Brain microvascular endothelial cell (primary cell): ENCODE data around the gene CACNA1S.

Experiments used
- DNase-seq: peaks from one replicate; pipeline ENCODE4 v3.0.0-alpha.2; 2020
- H3K27ac ChIP-seq: fragments of 250-450 bp; sonication (Bioruptor Pico); 2 replicates; pipeline ENCODE4 v1.5.1; 2020; ENCODE audit warnings: mild to moderate bottlenecking, moderate library complexity
- H3K27me3 ChIP-seq: fragments of 250-450 bp; sonication (Bioruptor Pico); replicated peaks from 2 replicates; pipeline ENCODE4 v1.5.1; 2020; ENCODE audit warnings: mild to moderate bottlenecking
- H3K36me3 ChIP-seq: fragments of 250-450 bp; sonication (Bioruptor Pico); replicated peaks from 2 replicates; pipeline ENCODE4 v1.5.1; 2020; ENCODE audit warnings: mild to moderate bottlenecking
- H3K4me3 ChIP-seq: 2 replicates; pipeline ENCODE4 v1.5.1; 2011; ENCODE audit warnings: low read depth, mild to moderate bottlenecking, control low read depth, low read length, moderate library complexity
- CTCF ChIP-seq: IDR thresholded peaks from 2 replicates; pipeline ENCODE4 v1.5.1; 2011; ENCODE audit warnings: low read depth, mild to moderate bottlenecking, moderate library complexity, low read length, control low read depth, inconsistent platforms; ENCODE audit errors: missing control alignments
- in situ Hi-C: cut with HindIII; loops from 2 replicates; pipeline ENCODE4 v1.10.0; 2017; ENCODE audit warnings: low sequenced_read_pairs, low pct_ligation_motif_present

CACNA1S gene

GRCh38 chr1:201021630-201022492 lies 90.4 kb downstream of the CACNA1S start:
- H3K27ac ChIP-seq = no peak overlapping the region
- no peak overlapping the region for H3K4me3 ChIP-seq

GRCh38 chr1:201020721-201021629 lies 91.3 kb downstream of the CACNA1S start:
- no peak overlapping the region for H3K27ac ChIP-seq
- in situ Hi-C loops = no loop called here

More at GRCh38 chr1:201021630-201022492, 90.4 kb downstream of the CACNA1S start:
- H3K36me3 ChIP-seq = no peaks in the 10 kb centered on the region
- no peak for TF ChIP-seq CTCF
- no peaks in the 10 kb centered on the region for H3K27me3 ChIP-seq
- DNase-seq = no peak
- in situ Hi-C loops = no loop called here

GRCh38 chr1:201020040-201020591 lies 92.1 kb downstream of the CACNA1S start:
- in situ Hi-C loops = no loop called here
- Histone ChIP-seq H3K36me3 (no peaks in the 10 kb centered on the region), H3K4me3 (no peak overlapping the region), H3K27ac (no peak overlapping the region), H3K27me3 (no peaks in the 10 kb centered on the region)
- TF ChIP-seq CTCF = no peak
- no peak for DNase-seq

More at GRCh38 chr1:201020721-201021629, 91.3 kb downstream of the CACNA1S start:
- no peak for DNase-seq
- H3K4me3 ChIP-seq = no peak overlapping the region
- peak; percentile 64 for TF ChIP-seq CTCF
- H3K27me3 ChIP-seq = no peaks in the 10 kb centered on the region
- H3K36me3 ChIP-seq = no peaks in the 10 kb centered on the region

- in situ Hi-C loops = no loop called here
- no peaks in the 10 kb centered on the region for H3K27me3 ChIP-seq
- no peaks in the 10 kb centered on the region for H3K36me3 ChIP-seq
- H3K27ac ChIP-seq = no peak overlapping the region
- H3K4me3 ChIP-seq = no peak overlapping the region
- peak; percentile 64 for DNase-seq
- no peak for TF ChIP-seq CTCF
These were observed 92.8 kb downstream of the CACNA1S start for GRCh38 chr1:201019321-201019977.

GRCh38 chr1:201017828-201018163 lies 94.4 kb downstream of the CACNA1S start:
- H3K36me3 ChIP-seq = no peaks in the 10 kb centered on the region
- in situ Hi-C loops = no loop called here
- DNase-seq = no peak
- H3K27ac ChIP-seq = no peak overlapping the region
- TF ChIP-seq CTCF = no peak
- no peak overlapping the region for H3K4me3 ChIP-seq
- no peaks in the 10 kb centered on the region for H3K27me3 ChIP-seq
